T-helper 17 cell (primary cell): Measurements from ENCODE around the gene RUNDC1. TPM values are rescaled to one million over a fixed set of nuclear protein-coding genes. Genes with fewer than 3 reads are reported as not detected.
"Not testable (repeated sequence)": the region's sequence is repeated elsewhere in the genome, so short reads cannot be mapped to it uniquely, and the experiment has no call there.

Experiments used
- ATAC-seq: fragments of 150-1000 bp; cut with Tn5 transposase; 2 replicates; pipeline ENCODE4 v1.10.0; 2021; ENCODE audit warnings: mild to moderate bottlenecking, moderate library complexity
- DNase-seq, 3 donors: peaks; one replicate each; pipeline versions ENCODE4 v3.0.0 to v3.0.0-alpha.2; 2020 to 2021
- H3K9me3 ChIP-seq: one replicate; pipeline ENCODE4 v1.7.0; 2013; ENCODE audit warnings: low read length, mild to moderate bottlenecking; ENCODE audit not compliant: control insufficient read depth, poor library complexity, severe bottlenecking
- H3K27ac Mint-ChIP-seq: one replicate; pipeline ENCODE4 v1.8.0; 2022; ENCODE audit warnings: mild to moderate bottlenecking, moderate library complexity, mixed read lengths
- H3K27me3 Mint-ChIP-seq: one replicate; pipeline ENCODE4 v1.8.0; 2022; ENCODE audit warnings: mixed read lengths
- H3K36me3 Mint-ChIP-seq: one replicate; pipeline ENCODE4 v1.8.0; 2022; ENCODE audit warnings: low read depth, mixed read lengths
- H3K4me1 Mint-ChIP-seq: one replicate; pipeline ENCODE4 v1.8.0; 2022; ENCODE audit warnings: mild to moderate bottlenecking, mixed read lengths
- H3K4me3 Mint-ChIP-seq: one replicate; pipeline ENCODE4 v1.8.0; 2022; ENCODE audit warnings: mild to moderate bottlenecking, moderate library complexity, mixed read lengths
- total RNA-seq, 4 donors: library from RNA in 2 of 4; stranded (reverse) in 2 of 4; gene quantifications; one replicate each; pipeline ENCODE4 v1.2.3 and lab custom pipeline; 2022 to 2026

RUNDC1 gene
- total RNA-seq (10 to 100 TPM; 15.6 to 16.6 TPM), total RNA-seq (lab: John Stamatoyannopoulos, UW) (28.6 to 50.3 reads per million in 2 donors)

- peak within 1 kb of the TSS; percentile 93 for H3K27ac Mint-ChIP-seq
- H3K4me1 Mint-ChIP-seq: peaks cover 25% of the 10 kb centered on the region
These were observed at the start of gene RUNDC1 for GRCh38 chr17:42980274-42980765. Gene RUNDC1, plus strand, starts transcription at chr17:42980565. Its CDS starts 12 bp downstream, at chr17:42980577.

DNA sequence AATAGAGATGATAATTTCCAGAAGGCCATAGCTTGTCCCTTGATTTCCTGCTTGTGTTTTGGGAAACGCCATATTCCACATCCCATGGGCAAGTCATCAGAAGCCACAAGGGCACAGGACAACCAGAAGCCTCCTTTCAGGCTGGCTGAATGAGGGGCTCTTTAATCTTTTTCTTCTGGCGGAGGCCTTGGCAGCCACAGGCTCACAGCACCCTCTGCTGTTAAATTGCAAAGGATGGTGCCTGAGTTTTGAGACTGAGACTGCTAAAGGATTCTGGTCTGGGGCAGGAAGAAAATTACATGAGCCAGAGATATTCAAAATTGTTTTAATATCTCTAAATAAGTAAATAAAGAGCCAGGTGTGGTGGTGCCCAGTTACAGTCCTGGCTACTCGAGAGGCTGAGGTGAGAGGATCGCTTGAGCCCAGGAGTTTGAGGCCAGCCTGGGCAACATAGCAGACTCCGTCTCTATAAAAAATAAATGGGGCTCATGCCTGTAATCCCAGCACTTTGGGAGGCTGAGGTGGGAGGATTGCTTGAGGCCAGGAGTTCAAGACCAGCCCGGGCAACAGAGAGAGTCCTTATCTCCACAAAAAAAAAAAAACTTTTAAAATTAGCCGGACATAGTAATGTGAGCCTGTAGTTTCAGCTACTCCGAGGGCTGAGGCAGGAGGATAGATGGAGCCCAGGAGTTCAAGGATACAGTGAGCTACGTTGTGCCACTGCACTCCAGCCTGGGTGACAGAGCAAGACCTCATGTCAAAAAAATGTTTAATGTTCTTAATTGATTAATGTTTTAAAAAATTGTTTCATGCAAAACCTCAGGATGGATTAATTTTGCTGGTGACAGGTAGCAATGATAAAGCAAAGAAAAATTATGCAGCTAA, 42.4 kb upstream of the RUNDC1 start:
- DNase-seq (no peak), ATAC-seq (no peak)
- no peaks in the 10 kb centered on the region for H3K36me3 Mint-ChIP-seq
- no peaks in the 10 kb centered on the region for H3K27me3 Mint-ChIP-seq
- no peak overlapping the region for H3K4me3 Mint-ChIP-seq
- H3K27ac Mint-ChIP-seq: peak overlapping the region; percentile 65
- H3K9me3 ChIP-seq: no peaks in the 10 kb centered on the region
- peaks cover 2% of the 10 kb centered on the region for H3K4me1 Mint-ChIP-seq

More at GRCh38 chr17:42980274-42980765, at the start of gene RUNDC1:
- peak; percentile 86 to 89 (median 87) for DNase-seq
- H3K9me3 ChIP-seq: no peaks in the 10 kb centered on the region
- H3K4me3 Mint-ChIP-seq: peak within 1 kb of the TSS; percentile 99
- no peaks in the 10 kb centered on the region for H3K27me3 Mint-ChIP-seq
- peak; percentile 91 for ATAC-seq
- H3K36me3 Mint-ChIP-seq: no peaks in the 10 kb centered on the region

DNA sequence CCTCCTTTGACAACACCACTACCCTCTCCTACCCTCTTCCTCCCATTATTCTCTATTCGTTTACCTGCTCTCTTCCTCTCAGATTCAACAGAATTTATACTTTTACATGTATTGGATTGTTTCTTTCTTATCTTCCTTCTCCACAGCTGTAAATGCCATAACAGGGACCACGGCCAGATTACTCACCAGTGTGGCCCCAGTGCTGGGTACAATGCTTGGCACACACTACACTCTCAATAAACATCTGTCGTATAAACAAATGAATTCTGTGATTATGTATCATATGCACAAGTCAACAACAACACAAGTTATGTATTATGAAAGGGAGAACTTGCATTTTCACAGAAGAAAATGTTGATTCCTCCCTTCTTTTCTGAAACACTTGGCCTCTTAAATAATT, 36.2 kb upstream of the RUNDC1 start:
- Mint-ChIP-seq H3K27me3 (no peaks in the 10 kb centered on the region), H3K4me1 (no peaks in the 10 kb centered on the region), H3K36me3 (peaks cover 2% of the 10 kb centered on the region), H3K4me3 (no peak overlapping the region), H3K27ac (no peak overlapping the region)
- ATAC-seq: no peak
- H3K9me3 ChIP-seq: no peaks in the 10 kb centered on the region
- no peak for DNase-seq

DNA sequence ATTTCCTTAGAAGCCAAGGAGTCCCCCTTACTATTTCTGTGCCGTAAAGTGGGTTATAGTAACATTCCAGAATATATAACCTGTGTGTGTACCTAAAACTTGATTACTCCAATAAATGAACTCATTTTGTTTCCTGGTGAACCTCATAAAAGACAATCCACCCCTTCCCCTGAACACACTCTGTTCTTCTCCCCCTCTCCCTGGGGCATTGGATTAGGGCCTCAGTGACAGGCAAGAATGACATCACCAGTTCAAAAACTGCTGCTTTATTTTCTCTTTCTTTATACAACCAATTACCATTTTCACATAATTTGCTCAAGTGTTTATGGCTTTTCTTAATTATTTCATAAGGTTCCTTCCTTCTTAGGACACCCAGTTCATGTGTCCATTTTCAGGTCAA, 33.6 kb upstream of the RUNDC1 start:
- ATAC-seq (no peak), DNase-seq (no peak)
- Mint-ChIP-seq H3K27me3 (no peaks in the 10 kb centered on the region), H3K36me3 (peaks cover 6% of the 10 kb centered on the region), H3K4me3 (no peak overlapping the region), H3K4me1 (peaks cover 3% of the 10 kb centered on the region), H3K27ac (no peak overlapping the region)
- no peaks in the 10 kb centered on the region for H3K9me3 ChIP-seq

DNA sequence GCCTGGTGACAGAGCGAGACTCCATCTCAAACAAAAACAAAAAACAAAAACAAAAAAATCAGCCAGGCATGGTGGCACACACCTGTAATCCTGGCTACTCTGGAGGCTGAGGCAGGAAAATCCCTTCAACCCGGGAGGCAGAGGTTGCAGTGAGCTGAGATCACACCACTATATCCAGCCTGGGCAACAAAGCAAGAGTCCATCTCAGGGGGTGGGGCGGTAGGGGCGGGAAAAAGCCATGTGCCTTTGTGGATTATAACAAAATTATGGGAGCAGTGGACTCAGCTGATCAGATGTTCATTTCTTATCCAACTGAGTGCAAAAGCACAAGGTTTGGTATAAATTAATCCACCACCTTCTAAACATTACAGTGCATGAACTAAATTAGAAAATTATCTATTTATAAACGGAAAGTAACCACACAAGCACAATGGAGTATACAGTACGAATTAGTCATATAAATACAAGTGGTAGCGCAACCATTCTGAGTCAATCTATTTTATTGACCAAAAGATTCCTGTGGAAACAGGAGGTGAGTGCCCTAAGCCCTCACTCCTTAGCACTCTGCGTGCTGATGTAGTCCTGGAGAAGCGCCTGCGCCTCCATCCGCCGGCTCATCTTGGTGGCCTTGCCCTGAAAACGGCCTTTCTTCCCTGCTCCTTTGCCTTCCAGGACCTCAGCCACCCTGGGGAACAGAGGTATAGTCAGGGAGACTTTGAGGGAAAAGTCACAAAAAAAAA, 30.2 kb upstream of the RUNDC1 start:
- no peaks in the 10 kb centered on the region for H3K27me3 Mint-ChIP-seq
- H3K36me3 Mint-ChIP-seq: peaks cover 10% of the 10 kb centered on the region
- H3K9me3 ChIP-seq: no peaks in the 10 kb centered on the region
- peaks cover 5% of the 10 kb centered on the region for H3K4me1 Mint-ChIP-seq
- no peak overlapping the region for H3K4me3 Mint-ChIP-seq
- ATAC-seq (no peak), DNase-seq (no peak)
- H3K27ac Mint-ChIP-seq: peak overlapping the region; percentile 76

DNA sequence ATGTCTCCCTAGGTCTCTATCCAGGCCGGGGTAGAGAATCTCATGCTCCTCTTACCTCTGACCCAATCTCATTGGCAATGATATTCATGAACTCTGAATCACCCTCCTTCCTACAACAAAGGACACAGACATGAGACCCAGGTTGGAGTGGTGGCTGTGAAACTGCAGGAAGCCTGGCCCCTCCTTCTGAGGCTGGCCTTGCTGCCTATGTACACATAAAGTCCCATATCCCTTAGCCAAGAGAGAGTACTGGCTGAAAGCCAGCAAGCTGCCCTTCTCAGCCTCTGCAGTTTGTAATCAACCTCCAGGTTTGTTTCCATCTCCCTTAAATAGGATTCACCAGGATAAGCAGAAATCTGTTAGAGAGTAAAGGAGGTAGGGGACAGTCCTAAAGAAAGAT, 26.7 kb upstream of the RUNDC1 start:
- Mint-ChIP-seq H3K36me3 (peaks cover 15% of the 10 kb centered on the region), H3K27me3 (no peaks in the 10 kb centered on the region), H3K4me3 (no peak overlapping the region), H3K4me1 (peaks cover 8% of the 10 kb centered on the region), H3K27ac (no peak overlapping the region)
- no peak for DNase-seq
- no peak for ATAC-seq
- H3K9me3 ChIP-seq: no peaks in the 10 kb centered on the region

GRCh38 chr17:42964161-42964932, 16.0 kb upstream of the RUNDC1 start, which contains the start of gene AARSD1:
Gene AARSD1, minus strand, starts transcription at chr17:42964454. Its CDS starts 14 bp downstream, at chr17:42964440.
- H3K27me3 Mint-ChIP-seq: no peaks in the 10 kb centered on the region

DNA sequence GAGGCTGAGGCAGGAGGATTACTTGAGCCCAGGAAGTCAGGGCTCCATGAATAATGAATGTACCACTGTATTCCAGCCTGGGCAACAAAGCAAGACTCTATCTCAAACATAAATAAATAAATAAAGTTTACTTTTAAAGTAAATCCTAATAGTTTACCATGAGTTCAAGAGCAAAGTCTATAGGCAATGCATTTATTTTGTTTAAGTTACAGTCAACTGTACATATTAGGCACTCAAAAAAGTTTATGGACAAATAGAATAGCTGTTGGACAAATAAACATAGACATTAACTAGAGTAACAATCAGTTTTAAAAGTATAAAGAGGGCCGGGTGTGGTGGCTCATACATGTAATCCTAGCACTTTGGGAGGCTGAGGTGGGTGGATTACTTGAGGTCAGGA, 12.4 kb upstream of the RUNDC1 start:
- H3K36me3 Mint-ChIP-seq: peaks cover 2% of the 10 kb centered on the region
- H3K27me3 Mint-ChIP-seq: no peaks in the 10 kb centered on the region
- no peak overlapping the region for H3K27ac Mint-ChIP-seq

More at GRCh38 chr17:42964161-42964932, 16.0 kb upstream of the RUNDC1 start, which contains the start of gene AARSD1:
- Mint-ChIP-seq H3K4me1 (peaks cover 14% of the 10 kb centered on the region), H3K27ac (peak within 1 kb of the TSS; percentile 87), H3K36me3 (peaks cover 4% of the 10 kb centered on the region), H3K4me3 (peak within 1 kb of the TSS; percentile 90)
- ATAC-seq (peak; percentile 98), DNase-seq (peak; percentile 75 to 84 (median 82))
- no peaks in the 10 kb centered on the region for H3K9me3 ChIP-seq

GRCh38 chr17:42969001-42969581, 11.3 kb upstream of the RUNDC1 start:
- H3K27me3 Mint-ChIP-seq: no peaks in the 10 kb centered on the region
- peaks cover 2% of the 10 kb centered on the region for H3K36me3 Mint-ChIP-seq
- H3K4me3 Mint-ChIP-seq: no peak overlapping the region
- peaks cover 9% of the 10 kb centered on the region for H3K4me1 Mint-ChIP-seq
- no peak for DNase-seq
- no peak overlapping the region for H3K27ac Mint-ChIP-seq
- no peak for ATAC-seq
- H3K9me3 ChIP-seq: no peaks in the 10 kb centered on the region

More for the DNA sequence above, 12.4 kb upstream of the RUNDC1 start:
- H3K4me1 Mint-ChIP-seq: peaks cover 14% of the 10 kb centered on the region
- no peak for ATAC-seq
- H3K9me3 ChIP-seq: no peaks in the 10 kb centered on the region
- no peak overlapping the region for H3K4me3 Mint-ChIP-seq
- DNase-seq: no peak

- no peak overlapping the region for H3K4me3 Mint-ChIP-seq
- H3K4me1 Mint-ChIP-seq: peaks cover 3% of the 10 kb centered on the region
- no peaks in the 10 kb centered on the region for H3K9me3 ChIP-seq
- no peak for ATAC-seq
- H3K27me3 Mint-ChIP-seq: no peaks in the 10 kb centered on the region
- no peak overlapping the region for H3K27ac Mint-ChIP-seq
- DNase-seq: no peak
- H3K36me3 Mint-ChIP-seq: no peaks in the 10 kb centered on the region
These were observed 8.8 kb upstream of the RUNDC1 start for GRCh38 chr17:42971589-42971988.

DNA sequence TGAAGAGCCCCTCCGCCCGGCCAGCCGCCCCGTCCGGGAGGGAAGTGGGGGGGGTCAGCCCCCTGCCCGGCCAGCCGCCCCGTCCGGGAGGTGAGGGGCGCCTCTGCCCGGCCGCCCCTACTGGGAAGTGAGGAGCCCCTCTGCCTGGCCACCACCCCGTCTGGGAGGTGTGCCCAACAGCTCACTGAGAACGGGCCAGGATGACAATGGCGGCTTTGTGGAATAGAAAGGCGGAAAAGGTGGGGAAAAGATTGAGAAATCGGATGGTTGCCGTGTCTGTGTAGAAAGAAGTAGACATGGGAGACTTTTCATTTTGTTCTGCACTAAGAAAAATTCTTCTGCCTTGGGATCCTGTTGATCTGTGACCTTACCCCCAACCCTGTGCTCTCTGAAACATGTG, 7.0 kb upstream of the RUNDC1 start:
- not testable (repeated sequence) for H3K27ac Mint-ChIP-seq, H3K27me3 Mint-ChIP-seq

DNA sequence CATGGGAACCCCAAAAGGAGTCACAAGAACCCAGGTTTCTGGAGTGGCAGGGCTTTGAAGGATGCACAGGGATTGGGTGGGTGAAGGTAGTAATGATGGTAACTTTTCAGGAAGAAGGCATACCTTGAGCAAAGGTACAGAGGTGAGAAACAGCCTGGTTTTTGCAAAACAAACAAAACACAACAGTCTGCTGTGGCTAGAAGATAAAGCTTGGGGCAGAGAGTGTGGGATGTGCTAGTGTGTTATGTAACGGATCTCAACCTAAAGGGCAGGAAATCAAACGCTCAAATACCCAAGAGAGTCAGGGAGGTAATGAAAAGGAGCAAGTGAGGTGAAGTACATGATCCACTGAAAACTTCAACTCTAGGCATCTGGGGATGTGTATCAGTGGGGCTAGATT, 5.1 kb upstream of the RUNDC1 start:
- ATAC-seq: no peak
- Mint-ChIP-seq H3K4me3 (no peak overlapping the region), H3K27me3 (no peaks in the 10 kb centered on the region), H3K27ac (no peak overlapping the region), H3K36me3 (no peaks in the 10 kb centered on the region), H3K4me1 (peaks cover 11% of the 10 kb centered on the region)
- DNase-seq: no peak
- no peaks in the 10 kb centered on the region for H3K9me3 ChIP-seq

More for the DNA sequence above, 7.0 kb upstream of the RUNDC1 start:
- not testable (repeated sequence) for DNase-seq, H3K4me3 Mint-ChIP-seq, H3K36me3 Mint-ChIP-seq, ATAC-seq, H3K9me3 ChIP-seq, H3K4me1 Mint-ChIP-seq
